GM21367 (cell line): ENCODE results near the gene XIRP2.

Experiments
- ATAC-seq: cut with Tn5 transposase; IDR thresholded peaks from one replicate; pipeline ENCODE4 v1.9.1; 2021; ENCODE audit not compliant: unreplicated experiment

Gene XIRP2, protein sequence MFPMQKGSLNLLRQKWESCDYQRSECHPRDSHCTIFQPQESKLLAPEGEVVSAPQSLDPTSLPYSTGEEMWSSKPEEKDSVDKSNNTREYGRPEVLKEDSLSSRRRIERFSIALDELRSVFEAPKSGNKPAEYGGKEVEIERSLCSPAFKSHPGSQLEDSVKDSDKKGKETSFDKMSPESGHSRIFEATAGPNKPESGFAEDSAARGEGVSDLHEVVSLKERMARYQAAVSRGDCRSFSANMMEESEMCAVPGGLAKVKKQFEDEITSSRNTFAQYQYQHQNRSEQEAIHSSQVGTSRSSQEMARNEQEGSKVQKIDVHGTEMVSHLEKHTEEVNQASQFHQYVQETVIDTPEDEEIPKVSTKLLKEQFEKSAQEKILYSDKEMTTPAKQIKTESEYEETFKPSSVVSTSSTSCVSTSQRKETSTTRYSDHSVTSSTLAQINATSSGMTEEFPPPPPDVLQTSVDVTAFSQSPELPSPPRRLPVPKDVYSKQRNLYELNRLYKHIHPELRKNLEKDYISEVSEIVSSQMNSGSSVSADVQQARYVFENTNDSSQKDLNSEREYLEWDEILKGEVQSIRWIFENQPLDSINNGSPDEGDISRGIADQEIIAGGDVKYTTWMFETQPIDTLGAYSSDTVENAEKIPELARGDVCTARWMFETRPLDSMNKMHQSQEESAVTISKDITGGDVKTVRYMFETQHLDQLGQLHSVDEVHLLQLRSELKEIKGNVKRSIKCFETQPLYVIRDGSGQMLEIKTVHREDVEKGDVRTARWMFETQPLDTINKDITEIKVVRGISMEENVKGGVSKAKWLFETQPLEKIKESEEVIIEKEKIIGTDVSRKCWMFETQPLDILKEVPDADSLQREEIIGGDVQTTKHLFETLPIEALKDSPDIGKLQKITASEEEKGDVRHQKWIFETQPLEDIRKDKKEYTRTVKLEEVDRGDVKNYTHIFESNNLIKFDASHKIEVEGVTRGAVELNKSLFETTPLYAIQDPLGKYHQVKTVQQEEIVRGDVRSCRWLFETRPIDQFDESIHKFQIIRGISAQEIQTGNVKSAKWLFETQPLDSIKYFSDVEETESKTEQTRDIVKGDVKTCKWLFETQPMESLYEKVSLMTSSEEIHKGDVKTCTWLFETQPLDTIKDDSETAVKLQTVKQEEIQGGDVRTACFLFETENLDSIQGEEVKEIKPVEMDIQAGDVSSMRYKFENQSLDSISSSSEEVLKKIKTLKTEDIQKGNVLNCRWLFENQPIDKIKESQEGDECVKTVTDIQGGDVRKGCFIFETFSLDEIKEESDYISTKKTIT (N-terminal part only)

DNA sequence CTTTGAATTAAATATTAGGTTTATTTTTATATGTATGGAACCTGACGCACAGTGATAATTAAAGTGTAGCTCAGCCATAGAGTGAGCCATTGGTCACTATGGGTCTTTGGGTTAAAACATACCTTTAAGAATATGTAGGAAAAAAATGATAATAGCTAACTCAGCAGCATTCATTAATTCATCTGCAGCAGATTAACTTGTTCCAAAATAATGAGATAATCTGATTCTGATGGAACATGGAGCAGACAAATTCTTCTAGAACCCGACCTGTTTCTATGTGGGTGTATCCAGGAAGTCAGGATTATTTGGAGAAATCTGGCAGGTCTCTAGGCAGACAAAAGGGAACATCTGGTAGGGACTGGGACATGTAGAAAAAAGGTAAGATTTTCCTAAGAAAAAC, at the start of gene XIRP2:
Gene XIRP2, plus strand, starts transcription at position 301 of the 400 bp plus-strand sequence. CDS start 15,003 bp downstream, outside the sequence.
- no peak for ATAC-seq

- ATAC-seq: no peak
Observed at GRCh38 chr2:166841152-166841551, 47.1 kb upstream of the XIRP2 start.

DNA sequence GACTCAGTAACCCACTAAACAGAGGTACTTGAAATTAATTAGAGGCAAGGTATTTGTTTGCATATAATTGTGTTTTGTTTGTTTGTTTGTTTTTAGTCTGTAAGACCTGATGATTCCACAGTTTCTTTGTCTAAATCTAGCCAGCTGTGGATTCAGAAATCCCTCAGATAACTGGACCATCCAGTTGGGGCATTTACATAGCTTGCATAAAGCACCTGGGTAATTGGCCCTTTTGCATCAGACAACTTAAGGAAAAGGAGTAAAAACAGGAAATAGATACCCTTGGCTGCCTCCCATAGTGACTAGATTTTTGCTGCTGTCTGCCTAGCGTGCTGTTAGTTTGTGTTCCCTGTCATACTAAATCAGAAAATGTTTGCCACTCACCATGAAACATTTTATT, 46.6 kb upstream of the XIRP2 start:
- ATAC-seq: no peak

DNA sequence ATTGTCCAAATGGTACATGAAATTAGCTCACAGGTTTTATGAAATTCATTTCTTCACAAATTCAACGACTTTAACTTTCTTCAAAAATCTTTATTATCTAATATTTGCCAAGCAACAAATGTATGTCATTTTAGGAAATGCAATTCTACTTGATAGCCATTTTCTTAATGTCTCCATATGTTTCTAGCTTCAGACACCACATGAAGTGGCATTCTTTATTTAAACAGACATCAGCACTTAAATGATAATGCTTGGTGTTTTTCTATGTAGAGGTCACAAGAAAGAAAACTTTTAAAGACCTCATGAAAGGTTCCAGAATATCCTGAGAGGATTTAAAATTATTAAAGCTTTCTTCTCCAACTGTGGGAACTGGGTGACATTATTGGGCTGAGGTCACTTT, 44.2 kb upstream of the XIRP2 start:
- no peak for ATAC-seq

- no peak for ATAC-seq
Observed at GRCh38 chr2:166862468-166863132, 25.7 kb upstream of the XIRP2 start.

DNA sequence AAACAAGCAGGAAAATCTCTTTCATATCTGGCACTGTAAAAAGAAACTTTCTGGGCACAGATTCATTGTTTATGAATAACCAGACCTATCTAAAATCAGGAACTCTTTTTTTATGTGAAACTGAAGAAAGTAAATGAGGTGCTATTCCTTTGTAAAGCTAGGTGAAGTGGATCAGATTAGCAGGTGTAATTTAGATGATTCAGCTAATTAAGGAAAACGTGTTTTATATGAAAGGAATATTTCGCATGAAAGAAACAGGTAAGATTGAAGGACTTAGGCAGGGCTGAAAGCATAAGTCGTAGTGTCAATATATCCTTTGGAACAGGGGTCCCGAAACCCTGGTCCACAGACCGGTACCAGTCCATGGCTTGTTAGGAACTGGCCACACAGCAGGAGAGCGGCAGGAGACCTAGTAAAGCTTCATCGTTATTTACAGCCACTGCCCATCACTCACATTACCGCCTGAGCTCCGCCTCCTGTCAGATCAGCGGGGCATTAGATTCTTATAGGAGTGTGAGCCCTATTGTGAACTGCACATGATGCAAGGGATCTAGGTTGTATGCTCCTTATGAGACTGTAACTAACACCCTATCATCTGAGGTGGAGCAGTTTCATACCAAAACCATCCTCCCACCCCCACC, 20.3 kb upstream of the XIRP2 start:
- ATAC-seq: no peak

GRCh38 chr2:166870346-166870745, 17.9 kb upstream of the XIRP2 start:
- ATAC-seq: no peak

DNA sequence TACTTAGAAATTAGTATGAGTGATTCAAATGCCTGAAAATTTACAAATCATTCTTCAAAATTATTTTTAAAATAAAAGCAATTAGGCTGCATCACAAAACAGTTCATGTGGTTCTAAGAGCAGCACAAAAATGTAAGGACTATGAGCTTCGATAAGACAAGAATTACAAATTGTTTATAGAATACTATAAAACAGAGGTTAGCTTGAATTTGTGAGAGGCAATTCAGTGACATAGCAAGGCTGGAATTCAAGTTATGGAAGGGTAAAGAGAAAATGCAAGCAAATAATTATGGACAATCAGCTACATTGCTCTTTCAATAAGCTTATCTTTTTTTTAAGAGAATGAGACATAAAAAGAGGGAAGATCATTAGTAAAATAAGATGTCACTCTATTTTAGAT, 7.1 kb upstream of the XIRP2 start:
- no peak for ATAC-seq

DNA sequence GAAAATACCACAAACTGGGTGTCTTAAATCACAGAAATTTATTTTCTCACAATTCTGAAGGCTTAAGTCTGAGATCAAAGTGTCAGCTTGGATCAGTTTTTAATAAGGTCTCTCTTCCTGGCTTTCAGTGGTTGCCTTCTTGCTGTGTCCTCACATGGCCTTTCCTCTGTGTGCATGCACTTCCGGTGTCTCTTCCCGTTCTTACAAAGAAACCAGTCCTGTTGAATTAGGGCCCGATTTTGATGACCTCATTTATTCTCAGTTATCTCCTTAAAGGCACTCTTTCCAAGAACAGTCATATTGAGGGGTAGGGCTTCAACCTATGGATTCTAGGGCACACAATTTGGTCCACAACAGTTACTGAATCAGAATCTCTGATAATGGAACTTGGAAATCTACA, 5.4 kb upstream of the XIRP2 start:
- no peak for ATAC-seq

GRCh38 chr2:166891727-166892126, 3.4 kb downstream of the XIRP2 start:
- ATAC-seq: no peak

GRCh38 chr2:166892397-166892796, 4.1 kb downstream of the XIRP2 start:
- no peak for ATAC-seq

- ATAC-seq: no peak
Observed at GRCh38 chr2:166895243-166895642, 7.0 kb downstream of the XIRP2 start.

GRCh38 chr2:166897666-166898065, 9.4 kb downstream of the XIRP2 start:
- ATAC-seq: no peak

DNA sequence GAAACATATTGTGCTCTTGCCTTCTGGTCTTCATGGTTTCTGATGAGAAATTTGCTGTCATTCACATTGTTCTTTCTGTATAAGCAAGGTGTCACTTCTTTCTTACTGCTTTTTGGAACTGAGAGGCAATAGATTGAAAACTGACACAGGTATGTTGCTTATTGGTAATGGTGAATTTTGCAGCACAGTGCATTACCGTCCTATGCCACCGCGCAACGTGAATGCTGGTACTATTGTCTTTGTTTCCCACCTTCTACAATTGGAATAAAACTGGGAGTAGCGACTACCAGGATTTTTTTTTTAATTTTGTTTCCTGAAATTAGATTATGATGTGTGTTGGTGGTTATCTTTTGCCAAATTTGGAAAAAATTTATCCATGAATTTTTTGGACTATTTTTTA, 11.4 kb downstream of the XIRP2 start:
- ATAC-seq: no peak

DNA sequence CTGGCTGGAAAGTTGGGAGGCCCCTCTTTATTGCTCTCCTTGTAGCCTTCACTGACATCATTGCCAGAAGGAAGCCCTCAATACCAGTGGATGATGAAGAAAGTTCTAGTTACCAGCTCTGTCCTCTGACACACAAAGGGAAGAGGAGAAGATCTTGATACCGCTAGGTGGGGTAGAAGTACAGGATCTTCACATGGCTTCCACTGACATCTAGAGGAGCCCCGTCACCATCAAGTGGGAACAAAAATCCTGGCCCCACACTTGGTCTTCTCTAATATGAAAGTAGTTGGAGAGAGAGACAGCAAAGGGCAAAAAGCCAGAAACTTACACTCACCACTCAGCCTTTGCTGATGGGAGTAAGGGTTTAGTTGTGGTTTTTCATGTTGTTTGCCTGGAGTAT, 12.4 kb downstream of the XIRP2 start:
- ATAC-seq: no peak

- no peak for ATAC-seq
Observed at GRCh38 chr2:166901336-166901735, 13.1 kb downstream of the XIRP2 start.

- ATAC-seq: no peak
Observed at GRCh38 chr2:166916987-166917386, 28.7 kb downstream of the XIRP2 start.

GRCh38 chr2:166917415-166917814, 29.1 kb downstream of the XIRP2 start:
- no peak for ATAC-seq

GRCh38 chr2:166921261-166921896, 33.1 kb downstream of the XIRP2 start:
- ATAC-seq: no peak

- ATAC-seq: no peak
Observed at GRCh38 chr2:166924967-166925366, 36.7 kb downstream of the XIRP2 start.
